IPS DF 4.7 (cell line): ENCODE measurements around the gene SRXN1.

Experiments
- DNase-seq: peaks from one replicate; pipeline ENCODE4 v3.0.0-alpha.2; 2013; ENCODE audit warnings: low spot score; ENCODE audit errors: extremely low read depth

Gene SRXN1

DNA sequence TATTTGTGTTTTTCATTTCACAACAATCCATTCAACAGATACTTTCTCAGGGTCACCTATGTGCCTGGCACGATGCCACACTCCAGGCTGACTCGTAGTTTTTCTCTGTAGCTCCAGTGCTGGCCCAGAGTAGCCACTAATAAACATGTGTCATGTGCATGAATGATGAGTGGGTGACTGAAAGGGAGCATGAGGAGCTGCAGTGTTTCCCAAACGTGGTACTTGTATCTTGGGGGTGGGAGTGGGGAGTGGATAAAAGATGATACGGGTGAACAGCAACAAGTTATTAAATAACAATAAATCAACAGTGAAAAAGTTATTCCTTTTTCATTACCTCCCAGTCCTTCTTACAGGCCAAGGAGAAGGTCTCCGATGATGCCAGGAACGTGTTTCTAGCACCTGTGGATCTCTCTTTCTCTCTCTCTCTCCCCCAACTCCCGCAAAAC, 17.1 kb downstream of the SRXN1 start:
- DNase-seq, result no peak

DNA sequence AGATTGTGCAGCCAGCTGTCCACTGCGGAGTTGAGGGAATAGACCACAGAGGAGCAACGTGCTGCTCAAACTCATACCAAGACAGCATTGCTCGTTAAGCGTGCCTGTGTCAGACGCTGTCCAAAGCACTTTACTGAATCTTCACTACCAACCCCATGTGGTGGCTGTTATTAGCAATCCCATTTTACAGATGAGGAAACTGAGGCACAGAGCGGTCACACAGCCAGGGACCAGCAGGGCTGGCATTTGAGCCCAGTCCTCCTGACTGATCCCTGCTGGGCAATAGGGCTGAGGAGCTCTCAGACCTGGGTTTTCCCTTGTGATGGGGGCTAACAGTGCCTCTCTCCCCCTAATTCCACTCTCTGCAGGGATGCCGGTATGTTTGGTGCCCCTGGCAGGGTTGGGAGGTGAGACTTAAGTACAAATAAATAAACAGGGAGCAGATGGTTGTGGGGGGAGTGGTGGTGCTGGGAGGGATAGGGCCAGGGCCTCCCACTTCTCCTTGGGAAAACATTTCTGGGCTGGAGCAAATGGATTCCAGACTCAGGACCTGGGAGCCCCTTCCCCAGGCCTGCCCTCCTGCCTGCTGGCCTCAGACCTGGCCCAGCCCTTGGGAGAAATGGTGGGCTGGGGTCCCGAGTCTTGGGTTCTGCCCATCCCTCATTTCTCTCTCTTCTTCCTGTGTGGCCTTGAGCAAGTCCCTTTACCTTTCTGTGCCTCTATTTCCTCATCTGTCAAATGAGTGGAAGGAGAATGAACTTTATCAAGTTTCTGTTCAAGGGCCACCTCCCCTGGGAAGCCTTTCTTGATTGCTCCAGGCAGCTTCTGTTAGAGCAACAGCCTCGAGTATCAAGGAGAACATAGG, 17.7 kb downstream of the SRXN1 start:
- DNase-seq, result no peak

DNA sequence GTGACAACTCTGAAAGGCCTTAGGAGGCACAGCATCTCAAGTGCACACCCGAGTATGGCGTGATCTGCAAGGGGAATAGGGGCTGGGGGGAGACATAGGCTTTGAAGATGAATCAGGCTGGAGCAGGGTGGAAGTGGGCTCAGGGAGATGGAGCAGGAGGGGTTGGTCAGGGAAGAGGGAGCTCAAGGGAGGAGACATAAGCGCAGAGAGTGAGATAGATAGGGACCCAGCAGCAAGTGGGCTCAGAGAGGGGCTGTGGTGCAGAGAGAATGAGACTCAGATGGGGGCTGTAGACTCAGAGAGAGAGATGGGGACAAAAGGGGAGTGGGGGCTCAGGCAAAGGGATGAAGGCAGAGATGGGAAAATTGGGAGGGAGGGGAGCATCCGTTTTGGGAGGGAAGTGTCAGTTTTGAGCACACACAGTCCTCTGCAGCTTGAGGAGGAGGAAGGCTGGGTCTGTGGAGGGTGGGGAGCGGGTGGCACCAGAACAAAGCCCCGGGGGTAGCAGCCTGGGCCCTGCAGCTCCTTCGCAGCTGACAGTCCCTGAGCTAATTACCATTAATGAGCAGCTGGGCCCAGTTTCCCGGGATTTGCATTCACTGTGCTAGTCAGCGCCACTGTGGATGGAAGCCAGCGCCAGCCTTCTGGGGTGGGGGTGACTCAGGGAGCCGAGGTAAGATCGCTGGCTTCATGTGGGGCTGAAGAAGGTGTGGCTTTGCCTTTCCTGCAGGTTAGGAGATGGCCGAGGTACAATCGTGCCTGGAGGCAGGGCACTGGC, 18.7 kb downstream of the SRXN1 start:
- no peak for DNase-seq

DNA sequence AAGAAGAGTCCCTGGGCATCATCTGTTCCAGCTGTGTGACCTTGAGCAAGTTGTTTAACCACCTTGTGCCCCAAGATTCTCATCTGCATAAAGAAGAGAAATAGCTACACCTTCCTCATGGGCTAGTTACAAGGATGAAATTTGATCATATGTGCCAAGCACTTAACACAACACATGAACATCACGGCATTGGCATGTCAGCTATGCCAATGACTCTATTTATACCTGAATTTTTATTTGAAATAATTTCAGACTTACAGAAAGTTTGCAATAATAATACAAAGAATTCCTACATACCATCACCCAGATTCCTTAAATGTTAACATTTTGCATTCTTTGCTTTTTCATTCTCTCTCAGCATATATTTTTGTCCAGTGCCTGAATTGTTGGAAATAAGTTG, 21.9 kb downstream of the SRXN1 start:
- no peak for DNase-seq

DNA sequence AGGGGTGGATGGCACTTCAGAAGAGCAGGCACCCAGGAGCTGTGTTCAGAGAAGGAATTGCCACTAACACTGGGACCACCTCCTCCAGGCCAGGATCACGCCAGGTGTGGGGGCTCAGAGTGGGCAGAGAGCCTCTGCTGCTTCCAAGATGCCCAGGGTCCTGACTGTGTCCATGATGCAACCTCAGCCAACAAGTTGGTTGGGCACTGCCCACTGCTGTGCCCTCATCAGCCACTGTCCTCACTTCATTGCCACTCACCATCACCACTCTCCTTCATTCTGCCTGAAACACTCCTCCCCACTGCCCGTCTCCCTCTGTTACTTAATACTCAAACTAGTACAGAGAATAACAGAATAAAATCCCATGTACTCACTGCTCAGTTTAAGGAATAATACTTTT, 26.4 kb downstream of the SRXN1 start:
- DNase-seq, result no peak

DNA sequence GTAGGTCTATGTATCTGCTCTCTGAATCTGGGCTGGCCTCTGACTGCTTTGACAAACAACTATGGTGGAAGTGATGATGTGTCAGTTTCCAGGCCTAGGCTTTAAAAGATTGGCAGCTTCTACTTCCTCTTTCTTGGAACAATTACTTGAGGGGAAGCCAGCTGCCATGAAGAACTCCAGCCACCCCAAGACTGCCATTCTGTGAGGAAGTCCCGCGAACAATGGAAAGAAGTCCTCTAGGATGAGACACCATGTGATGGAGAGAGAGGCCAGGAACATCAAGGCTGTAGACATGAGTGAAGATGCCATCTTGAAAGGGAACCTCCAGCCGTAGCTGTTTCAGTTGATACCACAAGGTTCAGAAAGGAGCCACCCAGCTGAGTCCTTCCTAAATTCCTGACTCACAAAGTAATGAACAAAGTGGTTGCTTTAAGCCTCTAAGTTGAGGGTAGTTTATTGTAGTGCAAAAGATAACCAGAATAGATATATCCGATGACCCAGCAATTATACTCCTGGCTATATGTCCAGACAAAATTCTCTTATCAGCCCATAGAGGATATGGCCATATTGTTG, 27.6 kb downstream of the SRXN1 start:
- DNase-seq, result no peak

DNA sequence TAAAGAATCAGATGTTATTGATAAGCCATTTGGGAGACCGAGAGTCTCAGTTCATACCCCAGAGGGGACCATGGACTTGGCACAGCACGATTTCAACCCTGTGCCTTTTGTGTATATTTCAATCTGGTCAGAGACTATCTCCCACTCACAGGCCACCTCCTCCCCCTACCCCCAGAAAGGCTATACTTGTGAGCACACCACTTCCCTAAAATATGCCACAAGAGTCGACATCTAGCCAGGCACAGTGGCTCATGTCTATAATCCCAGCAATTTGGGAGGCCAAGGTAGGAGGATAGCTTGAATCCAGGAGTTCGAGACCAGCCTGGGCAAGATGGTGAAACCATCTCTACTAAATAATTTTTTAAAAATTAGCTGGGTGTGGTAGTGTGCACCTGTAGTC, 29.3 kb downstream of the SRXN1 start:
- no peak for DNase-seq

DNA sequence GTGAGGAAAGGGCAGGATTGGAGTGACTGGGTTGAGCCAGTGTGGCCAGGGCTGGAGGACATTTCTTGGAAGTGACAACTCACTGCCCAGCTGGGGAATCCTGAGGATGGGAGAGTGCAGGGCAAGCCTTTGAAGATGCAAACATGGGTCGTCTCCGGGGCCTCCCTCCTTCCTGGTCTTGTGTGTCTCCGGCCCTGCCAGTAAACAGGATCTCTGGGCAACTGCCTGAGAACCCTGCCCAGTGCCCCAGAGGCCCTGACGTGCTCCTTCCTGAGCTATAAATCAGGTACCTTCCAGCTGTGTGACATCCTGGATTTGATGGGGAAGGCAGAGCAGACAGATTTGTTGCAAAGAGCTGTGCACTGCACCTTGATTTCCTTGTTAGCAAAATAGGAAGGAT, 30.0 kb downstream of the SRXN1 start:
- DNase-seq, result no peak

DNA sequence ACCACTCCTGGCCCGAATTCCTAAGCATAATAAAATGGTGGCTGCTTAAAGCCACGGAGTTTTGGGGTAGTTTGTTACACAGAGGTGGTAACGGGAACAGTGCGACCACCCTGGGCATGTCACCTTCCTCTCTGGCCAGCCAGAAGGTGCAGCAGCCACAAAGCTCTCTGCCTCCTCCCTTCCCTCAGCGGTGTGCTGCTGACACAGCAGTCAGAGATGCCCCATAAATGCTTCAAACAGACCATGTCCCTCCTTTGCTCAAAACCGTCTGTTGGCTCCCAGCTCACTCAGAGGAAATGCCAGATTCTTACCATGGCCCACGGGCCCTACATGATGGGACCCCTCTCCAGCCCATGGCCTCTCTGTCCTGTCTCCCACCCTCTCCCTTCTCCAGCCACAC, 30.8 kb downstream of the SRXN1 start:
- no peak for DNase-seq

DNA sequence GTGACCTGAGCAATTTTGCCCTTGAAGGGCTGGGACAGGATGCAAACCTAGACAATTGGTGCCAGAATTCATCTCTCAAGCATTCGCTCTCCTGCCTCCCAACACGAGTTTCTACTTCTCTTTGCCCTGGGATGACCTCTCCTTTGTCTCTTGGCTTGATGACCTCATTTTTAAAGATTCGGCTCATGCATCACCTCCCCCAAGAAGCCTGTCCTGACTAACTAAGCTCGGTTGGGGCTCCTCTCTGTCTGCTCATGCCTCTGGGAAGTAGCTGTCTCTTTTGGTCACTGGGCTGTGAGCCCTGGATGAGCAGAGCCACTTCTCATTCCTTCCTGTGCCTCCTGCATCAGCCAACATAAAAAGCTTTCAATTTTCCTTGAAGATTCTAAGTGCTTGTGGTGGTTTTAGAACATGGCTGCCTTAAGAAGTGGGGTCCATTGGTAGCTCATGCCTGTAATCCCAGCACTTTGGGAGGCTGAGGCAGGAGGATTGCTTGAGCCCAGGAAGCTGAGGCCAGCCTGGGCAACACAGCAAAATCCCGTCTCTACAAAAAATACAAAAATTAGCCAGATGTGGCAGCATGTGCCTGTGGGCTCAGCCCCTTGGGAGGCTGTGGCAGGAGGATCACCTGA, 31.8 kb downstream of the SRXN1 start:
- DNase-seq, result no peak

DNA sequence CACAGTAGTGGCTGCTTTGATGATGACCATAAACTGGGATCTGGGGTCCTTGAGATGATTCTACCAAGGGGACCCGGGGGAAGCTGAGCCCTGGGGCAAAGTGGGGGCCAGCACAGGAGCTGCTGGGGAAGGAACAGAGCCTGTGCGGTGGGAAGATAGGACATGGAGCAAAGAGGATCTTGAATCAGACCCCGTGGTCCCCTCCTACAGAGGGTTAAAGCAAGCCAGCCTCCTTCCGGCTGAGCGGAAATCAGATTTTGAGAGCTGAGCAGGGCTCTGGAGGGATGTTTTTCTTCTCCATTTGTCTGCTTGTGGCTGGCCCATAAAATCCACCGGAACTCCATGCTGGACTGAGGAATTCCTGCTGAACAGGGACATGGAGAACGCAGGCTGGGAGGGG, 32.8 kb downstream of the SRXN1 start:
- DNase-seq, result no peak

DNA sequence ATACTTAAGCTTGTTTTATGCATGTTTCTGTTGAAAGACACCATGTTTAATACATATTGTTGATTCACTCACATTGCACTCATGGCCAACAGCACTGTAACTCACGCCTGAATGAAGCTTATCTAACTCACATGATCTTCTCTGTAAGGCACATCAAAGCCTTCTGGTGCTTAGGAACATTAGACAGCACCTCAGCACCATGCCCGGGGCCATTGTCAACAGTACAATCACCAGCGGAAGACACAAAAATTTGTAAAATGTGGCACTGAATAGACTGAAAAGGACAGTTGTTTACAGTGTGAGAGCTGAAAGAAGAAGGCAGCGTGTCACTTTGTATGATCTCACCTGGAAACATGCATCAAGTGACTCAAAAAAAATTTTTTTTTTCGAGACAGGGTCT, 34.0 kb downstream of the SRXN1 start:
- DNase-seq, result no peak

DNA sequence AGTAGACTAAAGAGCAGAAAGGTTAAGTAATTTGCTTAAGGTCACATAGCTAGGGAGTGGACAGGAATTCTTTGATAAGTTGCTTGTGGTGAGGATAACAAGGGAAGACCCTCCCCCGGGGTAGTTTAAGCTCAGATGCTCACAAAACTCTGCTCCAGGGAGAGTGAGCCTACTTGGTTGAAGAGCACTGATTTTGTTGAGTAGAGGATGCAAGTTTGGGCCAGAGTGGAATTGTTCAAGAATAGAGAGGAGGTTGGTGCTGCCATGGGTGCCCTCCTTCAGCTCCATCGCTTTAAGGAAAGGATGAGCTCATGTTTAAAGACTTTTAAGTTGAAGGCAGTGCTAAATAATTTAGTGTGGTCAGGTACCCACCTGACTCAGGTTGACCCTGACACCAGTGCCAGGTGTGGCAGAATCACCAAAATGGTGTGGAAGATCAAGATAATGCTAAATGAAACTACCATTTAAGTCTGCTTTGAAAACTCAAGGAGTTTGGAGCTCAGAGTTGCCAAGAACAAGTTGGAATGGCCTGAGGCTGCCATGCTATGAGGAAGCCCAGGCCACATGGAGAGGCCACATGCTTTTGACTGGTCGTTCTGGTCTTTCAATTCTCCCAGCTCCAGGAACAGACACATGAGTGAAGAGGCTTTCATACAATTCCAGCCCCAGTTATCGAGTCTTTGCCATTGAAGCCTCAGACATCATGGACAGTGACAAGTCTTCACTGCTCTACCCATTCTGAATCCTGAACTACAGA, 34.9 kb downstream of the SRXN1 start:
- no peak for DNase-seq

DNA sequence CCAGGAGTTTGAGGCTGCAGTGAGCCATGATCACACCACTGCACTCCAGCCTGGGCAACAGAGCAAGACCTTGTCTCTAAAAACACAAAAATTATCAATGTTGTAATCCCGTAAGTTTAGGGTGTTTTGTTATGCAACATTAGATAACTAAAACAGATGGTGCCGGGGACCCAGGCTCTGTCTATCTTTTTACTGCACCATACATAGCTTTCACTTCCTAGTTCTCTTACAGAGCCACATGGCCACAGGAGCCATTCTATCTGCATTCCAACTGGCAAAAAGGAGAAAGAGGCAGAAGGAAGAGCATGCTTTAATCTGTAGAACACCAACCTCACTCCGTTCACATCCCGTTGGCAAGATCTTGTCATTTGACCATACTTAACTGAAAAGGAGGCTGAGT, 37.5 kb downstream of the SRXN1 start:
- no peak for DNase-seq

DNA sequence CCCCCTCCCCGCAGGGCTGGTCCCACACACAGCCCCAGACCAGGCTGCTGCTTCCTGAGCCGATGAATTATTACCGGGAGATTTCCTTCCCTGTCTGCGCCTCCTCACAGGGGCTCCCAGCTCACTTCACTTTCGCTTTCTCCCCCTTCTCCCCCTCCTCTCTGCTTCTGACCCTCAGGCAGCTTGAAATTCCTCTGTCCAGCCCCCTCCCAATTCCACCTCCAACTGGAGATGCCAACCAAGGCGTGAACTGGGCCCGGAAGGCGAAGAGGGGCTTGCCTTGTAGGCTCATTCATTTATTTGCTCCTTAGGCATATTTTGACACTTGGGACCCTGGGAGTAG, 41.2 kb downstream of the SRXN1 start:
- DNase-seq, result no peak

DNA sequence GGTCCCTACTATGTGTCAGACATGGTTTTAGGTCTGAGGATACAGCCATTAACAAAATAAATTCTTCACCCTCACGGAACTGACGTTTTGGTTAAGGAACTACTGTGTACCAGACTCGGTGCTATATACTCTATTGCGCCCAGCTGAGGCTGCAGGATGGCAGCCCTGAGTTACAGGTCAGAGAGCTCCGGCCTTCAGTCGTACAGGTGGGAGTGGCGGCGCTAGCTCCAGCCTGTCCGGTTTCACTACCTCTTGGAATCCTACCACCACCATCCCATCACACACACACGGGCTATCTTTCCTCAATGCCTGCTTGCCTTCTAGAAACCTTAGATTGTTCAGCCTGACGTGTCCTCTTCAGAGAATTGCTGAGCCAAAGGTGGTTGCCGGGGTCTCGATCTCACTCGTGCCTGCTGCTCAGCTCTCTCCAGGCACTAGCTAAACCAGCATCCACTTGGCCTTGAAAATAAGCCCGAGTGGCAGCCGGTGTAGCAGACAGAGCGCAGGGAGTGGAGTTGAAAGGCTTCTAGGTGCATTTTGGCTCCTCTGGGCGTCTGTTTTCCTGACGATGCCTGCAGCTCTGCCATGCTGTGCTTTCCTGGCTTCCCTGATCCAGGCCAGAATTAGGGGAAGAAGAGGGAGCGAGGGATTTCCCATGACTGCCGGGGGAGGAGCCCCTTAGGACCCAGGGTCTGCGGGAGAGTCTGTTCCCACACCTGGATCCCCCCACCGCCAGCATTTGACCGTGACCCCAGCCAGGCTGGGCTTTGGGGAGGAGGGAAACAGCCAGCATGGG, 41.8 kb downstream of the SRXN1 start:
- DNase-seq, result no peak

DNA sequence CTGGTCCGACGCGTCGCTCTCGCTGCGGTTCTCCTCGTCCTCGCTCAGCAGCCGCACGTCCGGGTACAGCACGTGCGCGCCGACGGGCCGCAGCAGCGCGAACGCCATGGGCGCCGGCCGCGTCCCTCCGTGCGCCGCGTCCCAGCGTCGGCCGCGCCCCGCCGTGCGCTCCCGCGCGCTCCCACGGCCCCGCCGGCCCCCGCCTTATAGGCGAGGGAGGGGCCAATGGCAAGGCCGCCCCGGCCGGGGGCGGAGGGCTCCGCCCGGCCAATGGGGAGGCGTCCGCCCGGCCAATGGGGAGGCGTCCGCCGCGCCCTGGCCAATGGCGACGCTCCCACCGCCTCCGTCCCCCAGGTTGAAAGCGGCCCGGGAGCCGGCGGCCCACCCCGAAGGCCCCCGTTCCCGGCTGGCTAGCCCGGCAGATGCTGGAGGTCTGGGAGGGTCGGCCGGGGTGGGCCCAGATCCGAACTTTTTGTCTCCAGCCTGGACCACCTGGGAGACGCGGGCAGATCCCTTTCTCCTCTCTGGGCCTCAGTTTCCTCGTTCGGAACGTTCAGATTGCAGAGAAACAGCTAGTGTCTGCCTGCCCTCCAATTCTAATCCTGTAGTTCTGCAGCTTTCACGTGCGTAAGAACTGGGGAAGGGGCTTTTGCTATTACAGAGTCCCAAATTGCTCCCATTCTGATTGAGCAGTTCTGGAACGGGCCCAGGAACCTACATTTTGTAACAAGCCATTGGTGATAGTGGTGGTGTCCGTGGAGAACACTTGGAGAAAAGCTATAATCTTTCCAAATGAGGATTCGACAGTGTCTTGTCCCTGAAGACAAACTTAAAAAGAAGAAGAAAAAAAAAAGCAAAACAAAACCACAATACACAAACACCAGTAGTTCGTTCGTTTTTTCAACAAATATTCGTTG, 42.6 kb downstream of the SRXN1 start, which contains the start of gene TCF15:
TCF15 (minus strand) TSS at position 180 of the 917 bp plus-strand sequence; CDS start at position 108, 72 bp downstream.
- no peak for DNase-seq

DNA sequence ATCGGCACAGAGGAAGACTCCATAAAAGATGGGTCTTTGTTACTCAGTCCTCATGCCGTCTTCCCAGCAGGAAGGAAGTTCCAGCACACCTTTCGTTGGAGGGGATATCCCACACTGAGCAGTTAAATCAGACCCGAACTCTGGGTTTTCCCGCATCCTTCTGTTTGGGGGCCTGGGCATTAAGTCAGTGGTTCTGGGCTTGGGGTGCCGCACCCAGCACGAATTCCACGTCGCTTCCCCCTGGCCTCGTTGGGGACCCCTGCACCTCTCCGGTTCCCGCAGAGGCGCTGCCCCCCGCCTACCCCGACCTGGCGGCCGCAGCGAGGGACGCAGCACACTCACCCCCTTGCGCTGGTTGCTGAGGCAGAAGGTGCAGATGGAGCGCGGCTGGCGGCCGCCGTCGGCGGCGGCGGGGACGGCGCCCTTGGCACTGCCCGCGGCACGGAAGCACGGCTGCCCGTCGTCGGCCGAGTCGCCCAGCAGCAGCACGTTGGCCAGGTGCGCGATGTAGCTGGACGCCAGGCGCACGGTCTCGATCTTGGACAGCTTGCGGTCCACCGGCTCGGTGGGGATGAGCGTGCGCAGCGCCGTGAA, 43.5 kb downstream of the SRXN1 start:
- DNase-seq, result no peak

DNA sequence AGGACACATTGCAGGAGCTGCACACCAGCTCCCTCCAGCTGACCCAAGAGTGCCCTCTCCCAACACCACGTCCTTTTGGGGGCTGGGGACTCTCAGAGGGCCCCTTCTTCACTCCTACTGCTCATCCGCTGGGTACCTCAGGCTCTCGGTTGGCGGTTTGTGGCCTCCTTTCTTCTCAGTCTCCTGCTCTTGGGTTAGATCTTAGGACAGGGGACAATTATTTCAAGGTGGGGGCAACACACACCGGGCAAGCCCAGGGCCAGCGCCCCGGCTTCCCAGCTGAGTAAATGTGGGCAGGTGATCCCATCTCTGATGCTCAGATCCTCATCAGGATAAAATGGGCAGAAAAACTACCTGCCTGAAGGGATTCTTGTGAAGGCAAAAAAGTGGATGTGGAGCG, 44.0 kb downstream of the SRXN1 start:
- DNase-seq, result no peak
